ENCODE data around the gene GNG12. TPM values are rescaled to one million over a fixed set of nuclear protein-coding genes. Genes with fewer than 3 reads are reported as not detected.

The GNG12 gene
- total RNA-seq, 4 donors from 2014 or later = 69.1 to 161 (median 97.7) TPM

DNA sequence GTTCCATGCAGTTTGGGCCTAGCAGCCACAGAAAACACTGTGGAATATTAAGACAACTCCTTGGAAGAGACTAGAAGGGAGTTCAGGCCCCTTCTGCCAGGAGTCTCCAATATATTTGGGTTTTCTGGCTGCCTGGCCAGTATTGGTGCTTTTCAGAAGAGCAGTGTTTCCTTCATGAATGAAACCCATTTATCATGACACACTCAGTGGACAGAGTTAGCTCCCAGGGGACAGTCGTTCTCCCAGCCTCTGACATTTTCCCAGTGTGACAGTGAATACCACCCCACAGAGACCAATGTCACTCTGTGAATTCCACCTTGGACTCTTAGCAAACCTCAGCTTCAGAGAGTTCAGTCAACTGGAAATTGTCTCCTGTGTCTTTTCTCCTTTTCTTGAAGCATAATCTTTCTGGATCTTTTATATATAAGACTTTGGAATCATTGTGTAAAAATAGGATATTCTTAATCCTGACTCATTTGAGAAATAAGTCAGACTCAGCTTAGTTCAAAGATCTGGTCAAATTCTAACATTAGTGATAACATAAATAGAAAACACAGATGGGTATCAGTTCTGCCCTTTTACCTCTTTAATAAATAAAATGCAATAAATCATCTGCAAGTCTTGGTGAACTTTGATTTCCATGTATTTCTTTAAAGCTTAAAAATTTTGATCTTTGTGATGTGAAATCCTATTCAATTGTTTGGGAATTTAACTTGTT is 40.4 kb downstream of the GNG12 start:
- TF ChIP-seq CTCF (IDR thresholded peaks at IDR 0.05; ENCODE audit: low read depth) = no peak

- no peak for TF ChIP-seq CTCF (IDR thresholded peaks at IDR 0.05; ENCODE audit: low read depth)
Observed at GRCh38 chr1:67792103-67792502, 41.2 kb downstream of the GNG12 start.

- no peak for TF ChIP-seq CTCF (IDR thresholded peaks at IDR 0.05; ENCODE audit: low read depth)
Observed at GRCh38 chr1:67791686-67792085, 41.6 kb downstream of the GNG12 start.

- no peak for TF ChIP-seq CTCF (IDR thresholded peaks at IDR 0.05; ENCODE audit: low read depth)
Observed at GRCh38 chr1:67791261-67791660, 42.0 kb downstream of the GNG12 start.

DNA sequence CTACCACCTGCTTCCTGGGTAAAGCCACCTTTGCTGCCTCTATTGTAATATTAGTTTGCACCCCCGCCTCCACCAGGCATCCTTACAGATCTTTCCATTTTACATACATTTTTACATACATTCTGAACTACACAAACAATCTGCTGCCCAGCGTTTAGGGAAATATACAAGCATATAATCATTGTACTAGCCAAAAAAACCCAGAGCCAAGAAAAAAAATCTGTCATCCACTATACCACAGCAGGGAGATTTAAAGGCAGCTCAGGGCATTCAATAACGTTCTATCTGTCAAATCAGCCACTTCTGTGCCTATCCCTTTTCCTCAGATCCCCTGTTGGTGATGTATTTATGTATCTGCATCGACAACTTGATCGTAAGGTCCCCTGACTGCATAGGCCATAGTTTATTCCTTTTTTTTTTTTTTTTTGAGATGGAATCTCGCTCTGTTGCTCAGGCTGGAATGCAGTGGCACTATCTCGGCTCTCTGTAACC is 43.0 kb downstream of the GNG12 start:
- TF ChIP-seq CTCF (IDR thresholded peaks at IDR 0.05; ENCODE audit: low read depth) = no peak

GRCh38 chr1:67789551-67789950 is 43.7 kb downstream of the GNG12 start:
- TF ChIP-seq CTCF (IDR thresholded peaks at IDR 0.05; ENCODE audit: low read depth) = no peak

GRCh38 chr1:67788904-67789303 is 44.4 kb downstream of the GNG12 start:
- no peak for TF ChIP-seq CTCF (IDR thresholded peaks at IDR 0.05; ENCODE audit: low read depth)

Data from subcutaneous adipose tissue (tissue), 4 donors.